Lung (tissue), 12 donors: ENCODE data around the gene FGFR4. TPM values are rescaled to one million over a fixed set of nuclear protein-coding genes. Genes with fewer than 3 reads are reported as not detected.

ENCODE experiments used
- ATAC-seq: fragments of 200-7000 bp; cut with Tn5 transposase; one replicate; pipeline ENCODE4 v1.9.1; 2020; ENCODE audit warnings: moderate number of reproducible peaks; ENCODE audit not compliant: insufficient read depth, low FRiP score
- DNase-seq, 3 donors: peaks; one replicate each; pipeline ENCODE4 v3.0.0-alpha.2; 2013 to 2017
- H3K27ac ChIP-seq, 2 donors: one replicate each; pipeline ENCODE4 v1.5.1; 2013; ENCODE audit warnings: mild to moderate bottlenecking in 2 of 2, moderate library complexity in 2 of 2, control low read depth in 1 of 2, inconsistent platforms in 1 of 2, low read depth in 1 of 2, low read length in 1 of 2
- H3K27me3 ChIP-seq, 3 donors: one replicate each; pipeline ENCODE4 v1.5.1; 2013; ENCODE audit warnings: low read length in 2 of 3; ENCODE audit not compliant: control insufficient read depth in 3 of 3, insufficient read depth in 3 of 3
- H3K36me3 ChIP-seq, 4 donors: one replicate each; pipeline ENCODE4 v1.5.1; 2013; ENCODE audit warnings: low read length in 4 of 4, mild to moderate bottlenecking in 1 of 4, moderate library complexity in 1 of 4; ENCODE audit not compliant: control insufficient read depth in 4 of 4, insufficient read depth in 4 of 4
- H3K4me1 ChIP-seq, 5 donors: one replicate each; pipeline ENCODE4 v1.5.1; 2013; ENCODE audit warnings: low read length in 5 of 5, mild to moderate bottlenecking in 2 of 5, moderate library complexity in 1 of 5; ENCODE audit not compliant: control insufficient read depth in 5 of 5, insufficient read depth in 5 of 5
- H3K4me3 ChIP-seq: one replicate; pipeline ENCODE4 v1.5.1; 2013; ENCODE audit warnings: mild to moderate bottlenecking, control low read depth, moderate library complexity
- H3K9ac ChIP-seq, 2 donors: one replicate each; pipeline ENCODE4 v1.5.1; 2013; ENCODE audit warnings: low read length in 2 of 2, control low read depth in 1 of 2; ENCODE audit not compliant: insufficient read depth in 1 of 2
- H3K9me3 ChIP-seq, 4 donors: one replicate each; pipeline ENCODE4 v1.5.1; 2013; ENCODE audit warnings: low read length in 3 of 4, mild to moderate bottlenecking in 1 of 4, moderate library complexity in 1 of 4; ENCODE audit not compliant: control insufficient read depth in 4 of 4, insufficient read depth in 3 of 4
- CTCF ChIP-seq: IDR thresholded peaks from 2 replicates; pipeline ENCODE4 v1.5.1; 2012; ENCODE audit warnings: mild to moderate bottlenecking; ENCODE audit errors: control extremely low read depth, extremely low read depth
- WGBS, 2 donors: extraction: QIAGEN DNeasy Blood & Tissue Kit; methylation state at CpG; one replicate each; pipeline ENCODE4 v1.1.7; 2013; 5-methylcytosine and 5-hydroxymethylcytosine counted together
- polyA plus RNA-seq, 2 donors: library from polyadenylated mRNA; stranded (reverse); fragments of 200-250 nt; gene quantifications; one replicate each; pipeline ENCODE4 v1.2.1, GENCODE V29; 2013
- total RNA-seq, 2 donors: library from RNA; depleted of rRNA in 1 of 2; stranded (reverse); fragments of >200 nt in 1 of 2; gene quantifications; one replicate each; pipeline ENCODE4 v1.2.1, GENCODE V29; 2014 to 2021
- donor health status: control.
- donor health status: control.
- donor health status: Bipolar disorder and iron deficiency.
- donor health status: healthy.
- donor health status: DM: yes; HTN: yes; CAD: no.

FGFR4 gene
- total and polyA plus RNA-seq, 4 donors: 20.9 to 106 (median 43.8) TPM

DNA sequence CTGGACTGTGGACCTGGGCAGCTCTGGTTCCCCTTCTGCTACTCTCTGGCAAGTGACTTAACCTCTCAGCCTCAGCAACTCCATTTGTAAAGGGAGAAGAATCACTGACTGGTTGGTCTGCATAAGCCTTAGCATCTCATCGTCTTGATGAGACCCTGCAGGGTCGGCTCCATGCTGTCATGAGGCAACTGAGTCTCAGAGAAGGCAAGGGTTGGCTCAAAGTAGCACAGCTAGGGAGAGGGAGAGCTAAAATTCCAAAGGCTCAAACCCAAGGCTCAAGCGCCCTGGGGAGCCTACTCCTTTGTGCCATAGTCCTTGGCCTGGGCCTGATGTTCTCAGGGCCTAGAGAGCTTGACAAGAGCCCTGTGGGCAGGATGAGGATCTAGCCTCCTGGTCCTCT lies 4.5 kb downstream of the FGFR4 start:
- peaks cover 0 to 58% (median 22%) of the 10 kb centered on the region in 4 donors for H3K36me3 ChIP-seq
- H3K9me3 ChIP-seq: peaks cover 0 to 2% (median 0%) of the 10 kb centered on the region in 4 donors
- no peak overlapping the region for H3K9ac ChIP-seq
- ATAC-seq: no peak
- no peak overlapping the region for H3K27ac ChIP-seq
- TF ChIP-seq CTCF: no peak
- 87 to 91% methylated on average over 3 of the region's 3 CpGs for WGBS, 2 donors
- H3K27me3 ChIP-seq: no peaks in the 10 kb centered on the region
- DNase-seq: no peak
- no peak overlapping the region for H3K4me3 ChIP-seq
- peaks cover 0 to 68% (median 30%) of the 10 kb centered on the region in 5 donors for H3K4me1 ChIP-seq

- TF ChIP-seq CTCF: no peak
- Histone ChIP-seq H3K4me1 (peaks cover 0 to 76% (median 37%) of the 10 kb centered on the region in 5 donors), H3K27me3 (no peaks in the 10 kb centered on the region), H3K9me3 (peaks cover 0 to 2% (median 0%) of the 10 kb centered on the region in 4 donors), H3K36me3 (peaks cover 0 to 64% (median 24%) of the 10 kb centered on the region in 4 donors), H3K9ac (no peak overlapping the region), H3K4me3 (no peak overlapping the region), H3K27ac (peak overlapping the region in 1 of 2 donors; percentile 20)
- DNase-seq (no peak), ATAC-seq (no peak)
- 88 to 91% methylated on average over 32 of the region's 32 CpGs for WGBS, 2 donors
Observed at GRCh38 chr5:177092178-177093081, 5.7 kb downstream of the FGFR4 start.

DNA sequence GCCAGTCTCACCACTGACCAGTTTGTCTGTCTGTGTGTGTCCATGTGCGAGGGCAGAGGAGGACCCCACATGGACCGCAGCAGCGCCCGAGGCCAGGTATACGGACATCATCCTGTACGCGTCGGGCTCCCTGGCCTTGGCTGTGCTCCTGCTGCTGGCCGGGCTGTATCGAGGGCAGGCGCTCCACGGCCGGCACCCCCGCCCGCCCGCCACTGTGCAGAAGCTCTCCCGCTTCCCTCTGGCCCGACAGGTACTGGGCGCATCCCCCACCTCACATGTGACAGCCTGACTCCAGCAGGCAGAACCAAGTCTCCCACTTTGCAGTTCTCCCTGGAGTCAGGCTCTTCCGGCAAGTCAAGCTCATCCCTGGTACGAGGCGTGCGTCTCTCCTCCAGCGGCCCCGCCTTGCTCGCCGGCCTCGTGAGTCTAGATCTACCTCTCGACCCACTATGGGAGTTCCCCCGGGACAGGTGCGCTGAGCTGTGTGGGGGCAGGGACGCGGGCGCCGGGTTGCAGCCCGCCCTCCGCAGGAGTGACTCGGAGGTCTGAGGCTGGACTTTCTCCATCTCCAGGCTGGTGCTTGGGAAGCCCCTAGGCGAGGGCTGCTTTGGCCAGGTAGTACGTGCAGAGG lies 6.5 kb downstream of the FGFR4 start:
- peak overlapping the region in 1 of 2 donors; percentile 20 for H3K27ac ChIP-seq
- H3K4me3 ChIP-seq: no peak overlapping the region
- no peak for DNase-seq
- ATAC-seq: no peak
- H3K9me3 ChIP-seq: peaks cover 0 to 2% (median 0%) of the 10 kb centered on the region in 4 donors
- H3K27me3 ChIP-seq: no peaks in the 10 kb centered on the region
- 95 to 96% methylated on average over 36 to 40 of the region's 40 CpGs for WGBS, 2 donors
- TF ChIP-seq CTCF: no peak
- no peak overlapping the region for H3K9ac ChIP-seq
- peaks cover 0 to 71% (median 25%) of the 10 kb centered on the region in 4 donors for H3K36me3 ChIP-seq
- peaks cover 0 to 83% (median 42%) of the 10 kb centered on the region in 5 donors for H3K4me1 ChIP-seq
